Stimulated activated CD8-positive, alpha-beta memory T cell treated with anti-CD3 and anti-CD28 coated beads, Interleukin-12 subunit alpha, Interleukin-12 subunit beta, amount 100 ng/mL, for 24 hours (primary cell): ENCODE data around the gene JPH4.
"Not testable (repeated sequence)": the region's sequence is repeated elsewhere in the genome, so short reads cannot be mapped to it uniquely, and the experiment has no call there.

Experiments
- DNase-seq: peaks from one replicate; pipeline ENCODE4 v3.0.0-alpha.2; 2020; ENCODE audit errors: extremely low read depth

JPH4 gene

DNA sequence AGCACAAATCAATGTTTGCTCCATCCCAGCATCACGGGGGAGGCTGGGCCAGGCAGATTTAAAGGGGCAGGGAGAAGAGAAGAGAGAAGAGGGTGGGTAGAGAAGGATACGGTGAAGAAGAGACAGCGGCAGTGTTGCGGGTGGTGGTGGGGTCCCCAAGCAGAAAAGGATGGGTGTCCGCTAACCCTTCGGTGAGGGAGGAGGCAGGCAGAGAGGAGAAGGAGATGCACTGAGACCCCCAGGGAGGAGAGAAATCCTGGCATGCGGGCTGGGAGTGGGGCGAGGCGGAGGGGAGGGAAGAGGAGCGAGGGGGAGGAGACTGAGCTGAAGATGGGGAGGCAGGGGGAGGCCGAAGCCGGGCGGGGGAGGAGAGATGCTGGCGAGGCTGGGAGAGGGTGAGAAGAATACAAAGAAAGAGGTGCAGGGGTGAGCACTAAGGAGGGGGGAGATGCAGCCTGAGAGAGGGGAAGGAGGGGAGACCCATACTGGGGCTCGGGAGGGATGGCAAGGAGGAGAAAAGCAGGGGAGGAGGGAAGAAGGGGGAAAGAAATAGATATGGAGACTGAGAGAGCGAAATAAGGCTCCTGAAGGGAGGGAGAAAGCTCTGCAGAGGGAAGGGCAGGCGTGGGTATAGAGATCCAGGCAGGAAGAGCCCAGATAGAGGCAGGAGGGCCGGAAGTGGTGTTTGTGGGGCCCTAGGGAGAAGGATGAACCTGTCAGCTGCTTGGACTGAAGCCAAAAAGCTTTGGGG is at the start of gene JPH4:
Gene JPH4, minus strand, starts transcription at position 231 of the 751 bp plus-strand sequence. CDS start 1,337 bp downstream, outside the sequence.
- no peak for DNase-seq

DNA sequence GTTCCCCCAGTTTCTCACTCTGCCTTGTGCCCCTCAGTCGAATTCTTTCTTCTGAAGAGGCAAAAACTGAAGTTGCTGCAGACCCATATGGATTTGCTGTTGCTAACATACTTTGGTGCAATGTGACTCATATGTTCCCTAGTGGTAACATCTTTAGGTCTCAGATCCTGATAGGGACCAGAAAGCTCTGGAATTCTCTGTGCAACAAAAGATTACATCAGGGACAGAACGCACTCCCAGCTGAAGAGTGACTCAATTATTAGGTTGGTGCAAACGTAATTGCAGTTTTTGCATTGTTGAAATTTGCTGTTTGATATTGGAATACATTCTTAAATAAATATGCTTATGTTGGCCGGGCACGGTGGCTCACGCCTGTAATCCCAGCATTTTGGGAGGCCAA is 49.4 kb upstream of the JPH4 start:
- DNase-seq = no peak

DNA sequence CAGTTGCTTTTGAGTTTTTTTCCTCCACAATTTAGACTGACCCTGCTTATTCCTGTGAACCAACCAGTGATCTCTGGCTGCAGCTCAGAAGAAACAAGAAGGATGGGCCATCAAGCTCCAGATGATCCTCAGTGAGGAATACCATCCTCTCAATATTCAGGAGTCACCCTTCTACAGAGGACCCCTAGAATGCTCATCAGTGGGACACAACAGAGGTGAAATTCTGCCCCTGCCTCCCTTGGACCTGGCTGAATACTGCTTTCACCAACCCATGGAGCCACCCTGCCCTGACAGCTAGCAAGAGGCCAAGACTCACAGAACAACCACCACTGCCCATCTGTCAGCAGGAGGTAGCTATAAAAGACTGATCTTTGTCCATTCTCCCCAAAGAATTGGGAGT is 48.4 kb upstream of the JPH4 start:
- DNase-seq = no peak

DNA sequence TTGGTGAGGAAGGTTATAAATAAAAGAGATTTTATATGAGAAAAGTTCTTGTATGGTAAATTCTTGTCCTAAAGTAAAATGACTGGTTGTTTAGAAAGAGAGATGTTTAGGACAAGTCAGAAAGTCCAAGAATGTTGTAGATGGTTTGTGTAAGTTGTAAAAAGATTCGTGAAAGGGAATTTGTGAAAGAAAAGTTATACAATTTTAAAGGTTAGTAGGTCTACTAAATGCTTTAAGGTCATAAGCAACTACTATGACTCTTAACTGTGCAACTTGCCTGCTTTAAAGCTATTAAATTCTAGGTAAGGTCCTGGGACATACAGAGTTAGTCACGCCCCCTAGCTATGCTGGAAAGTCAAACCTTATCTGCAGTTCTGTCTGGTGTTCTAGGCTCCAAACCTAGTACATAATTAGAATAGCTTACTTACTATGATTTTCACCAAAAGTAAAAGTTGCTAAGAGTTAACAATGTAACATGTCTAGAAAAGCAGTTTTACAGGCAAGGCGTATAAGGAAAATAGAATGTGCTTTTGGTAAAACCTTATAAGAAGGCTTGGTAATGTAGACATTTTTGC is 46.3 kb upstream of the JPH4 start:
- DNase-seq = no peak

DNA sequence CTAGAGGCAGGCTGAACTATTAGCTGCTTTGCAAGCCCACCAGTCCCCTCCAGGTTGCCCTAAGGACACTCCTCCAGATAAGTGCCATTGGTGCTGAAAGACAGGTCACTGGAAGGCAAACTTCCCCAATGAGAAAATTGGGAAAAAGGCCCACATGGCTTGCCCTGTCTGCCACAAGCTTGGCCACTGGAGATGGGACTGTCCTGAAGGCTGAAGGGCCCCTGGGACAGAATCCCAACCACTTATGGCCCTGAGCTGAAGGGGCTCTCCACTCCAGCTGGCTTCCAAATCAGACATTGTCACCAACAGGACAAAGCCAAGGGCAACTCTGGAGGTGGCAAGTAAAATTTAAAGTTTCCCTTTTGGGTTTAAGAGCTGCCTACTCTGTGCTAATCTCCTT is 45.4 kb upstream of the JPH4 start:
- no peak for DNase-seq

DNA sequence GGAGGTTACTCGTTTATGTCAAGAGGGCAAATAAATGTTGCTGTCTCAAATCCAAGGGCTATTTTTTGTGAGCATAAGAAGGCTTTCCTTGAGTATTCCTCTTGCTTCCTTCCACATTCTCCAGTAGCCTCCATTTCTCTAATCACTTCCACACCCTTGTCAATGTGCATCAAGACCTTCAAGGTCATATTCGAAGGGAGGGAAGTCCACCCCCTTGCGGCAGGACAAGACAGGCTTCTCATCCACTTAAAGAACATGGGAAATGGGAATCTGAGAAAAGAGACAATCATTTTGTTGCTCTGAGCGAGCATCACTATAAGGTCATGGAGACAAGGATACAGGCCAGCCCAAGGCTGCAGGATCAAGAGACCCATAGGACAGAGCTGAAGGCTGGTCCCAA is 44.4 kb upstream of the JPH4 start:
- DNase-seq = no peak

DNA sequence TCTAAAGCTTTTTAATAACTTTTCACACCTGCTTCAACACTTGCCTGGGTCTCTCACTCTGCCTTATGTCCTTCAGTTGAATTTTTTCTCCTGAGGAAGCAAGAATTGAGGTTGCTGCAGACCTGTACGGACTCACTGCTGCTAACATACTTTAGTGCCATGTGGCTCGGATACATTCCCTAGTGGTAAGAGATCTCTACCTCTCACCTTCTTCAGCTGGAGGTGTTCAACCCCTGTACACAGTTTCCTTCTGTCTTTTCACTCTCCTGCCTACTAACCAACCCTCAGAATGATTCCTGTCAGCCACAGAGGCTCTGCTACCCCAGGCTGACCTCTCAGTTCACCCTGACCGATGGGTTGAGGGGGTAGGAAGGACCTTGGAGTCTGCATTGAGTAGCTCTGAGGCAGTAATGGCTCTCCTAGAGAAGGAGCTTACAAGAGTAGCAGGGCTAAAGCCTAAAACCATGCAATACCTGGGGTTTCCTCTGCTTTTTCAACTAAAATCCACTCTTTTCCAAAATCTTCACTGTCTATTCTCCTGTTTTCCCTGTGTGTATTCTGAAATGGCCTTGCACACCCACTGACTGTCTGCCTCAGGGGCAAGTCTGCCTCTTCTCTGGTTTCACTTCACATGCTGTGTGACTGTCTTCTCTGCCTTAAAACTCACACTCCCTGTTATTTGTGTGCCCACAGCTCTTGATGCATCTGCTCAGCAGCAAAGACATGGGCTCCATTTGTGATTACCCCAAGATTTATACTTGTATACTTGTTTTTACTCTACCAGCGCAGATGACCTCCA is 43.5 kb upstream of the JPH4 start:
- DNase-seq = no peak

DNA sequence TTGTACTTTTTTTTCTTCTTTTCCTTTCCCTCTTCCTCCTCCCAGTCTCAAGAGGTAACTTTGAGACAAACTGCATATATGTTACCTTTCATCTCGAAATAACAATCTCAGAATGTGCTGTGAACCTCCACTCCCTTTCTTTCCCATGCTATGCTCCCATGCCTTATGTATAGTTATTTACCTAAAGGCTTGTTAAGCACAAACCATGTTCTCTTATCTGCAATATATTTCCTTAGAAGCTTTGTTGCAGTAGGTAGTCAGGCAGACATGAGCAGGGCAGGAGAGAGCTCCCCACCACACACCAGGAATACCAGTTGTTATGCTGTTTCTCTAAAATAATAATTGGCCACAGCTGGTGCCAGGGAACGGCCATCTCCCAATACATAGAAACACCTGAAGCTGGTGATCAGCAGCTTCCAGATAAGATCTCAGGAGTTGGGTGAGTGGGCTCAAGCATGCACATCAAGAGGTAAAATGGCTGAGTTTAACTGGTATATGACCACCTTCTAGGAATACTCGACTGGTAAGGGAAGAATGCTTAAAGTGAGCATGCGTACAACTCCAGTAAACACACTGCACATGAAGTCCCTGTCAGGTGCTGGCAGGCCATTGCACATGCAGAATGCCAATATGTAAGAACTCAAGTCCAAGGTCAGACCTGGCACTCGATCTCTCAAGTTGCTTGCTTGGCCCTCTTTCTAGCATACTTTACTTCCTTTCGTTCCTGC is 42.8 kb upstream of the JPH4 start:
- DNase-seq = no peak

DNA sequence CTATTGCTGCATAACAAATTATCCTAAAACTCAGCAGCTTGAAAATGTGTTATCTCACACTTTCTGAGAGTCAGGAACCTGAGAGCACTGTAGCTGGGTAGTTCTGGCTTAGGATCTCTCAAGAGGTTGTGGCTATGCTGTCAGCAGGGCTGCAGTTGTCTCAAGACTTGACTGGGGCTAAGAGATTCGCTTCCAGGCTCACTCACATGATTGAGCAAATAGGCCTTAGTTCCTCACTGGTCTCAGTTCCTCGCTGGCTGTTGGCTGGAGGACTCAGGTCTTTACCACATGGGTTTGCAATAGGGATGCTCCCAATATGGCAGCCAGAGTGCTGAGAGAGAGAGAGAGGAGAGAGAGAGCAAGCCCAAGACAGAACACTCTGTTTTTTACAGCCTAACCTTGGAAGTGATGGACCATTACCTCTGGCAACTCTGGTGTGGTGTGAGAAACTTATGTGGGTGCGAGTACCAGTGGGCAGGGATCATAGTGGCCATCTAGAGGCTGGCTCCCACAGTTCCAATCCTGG is 41.6 kb upstream of the JPH4 start:
- DNase-seq = no peak

DNA sequence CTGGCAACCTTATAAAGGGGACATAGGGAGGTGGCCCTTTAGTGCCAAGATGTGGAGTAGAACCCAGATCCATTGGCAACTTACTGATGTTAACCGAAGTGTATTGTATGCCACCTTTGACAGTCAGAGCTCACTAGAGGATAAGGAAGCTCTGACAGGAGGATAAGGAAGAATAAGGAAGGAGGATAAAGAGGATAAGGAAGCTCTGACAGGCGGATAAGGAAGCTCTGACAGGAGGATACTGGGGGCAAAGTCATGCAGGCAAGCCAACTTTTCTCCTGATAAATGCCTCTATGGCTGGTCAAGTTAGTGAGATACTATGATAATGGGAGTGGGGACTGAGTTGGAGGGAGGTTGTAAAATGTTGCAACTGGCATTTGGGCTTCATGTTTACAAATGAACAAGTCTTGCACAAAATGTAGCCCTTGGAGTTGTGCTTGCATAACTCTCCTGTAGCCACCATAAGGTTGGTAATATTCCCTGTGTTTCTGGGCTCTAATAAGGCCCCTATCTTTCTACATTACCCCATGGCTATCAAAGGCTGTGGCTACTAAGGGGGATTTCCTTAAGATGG is 39.9 kb upstream of the JPH4 start:
- DNase-seq = no peak

DNA sequence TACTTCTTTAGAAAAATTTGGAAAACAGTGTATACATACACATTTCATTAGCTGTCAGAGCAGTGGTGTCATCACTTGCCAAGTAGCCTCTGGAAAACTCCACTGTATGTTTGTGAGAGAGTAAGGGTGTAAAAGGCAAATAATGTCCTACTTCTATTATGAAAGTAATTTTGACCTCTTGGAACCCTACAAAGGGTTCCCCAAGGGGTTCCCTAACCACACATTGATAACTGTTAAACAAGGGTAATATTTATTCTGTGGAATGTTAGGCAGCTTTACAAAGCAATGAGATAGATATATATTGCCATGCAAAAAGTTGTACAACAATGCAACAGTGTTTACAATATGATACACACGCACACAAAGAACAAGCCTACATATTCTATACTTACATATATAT is 38.9 kb upstream of the JPH4 start:
- no peak for DNase-seq

DNA sequence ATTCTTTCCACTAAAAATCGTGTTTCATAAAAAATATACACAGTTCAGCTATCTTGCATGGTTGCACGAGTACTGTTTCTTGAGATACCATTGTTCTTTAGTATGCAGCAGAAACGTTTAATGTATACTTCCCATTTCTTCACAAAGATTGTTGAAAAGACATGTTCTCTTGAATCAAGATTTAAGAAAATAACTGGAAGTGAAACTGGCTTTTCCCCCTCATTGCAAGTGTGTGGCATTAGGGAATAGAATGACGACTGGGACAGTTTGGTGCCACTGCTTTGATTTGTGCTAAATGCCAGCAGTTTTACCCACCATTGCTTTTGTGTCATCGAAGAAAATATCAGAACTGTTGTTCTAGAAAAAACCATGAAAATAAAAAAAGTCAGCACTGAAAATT is 37.3 kb upstream of the JPH4 start:
- no peak for DNase-seq

DNA sequence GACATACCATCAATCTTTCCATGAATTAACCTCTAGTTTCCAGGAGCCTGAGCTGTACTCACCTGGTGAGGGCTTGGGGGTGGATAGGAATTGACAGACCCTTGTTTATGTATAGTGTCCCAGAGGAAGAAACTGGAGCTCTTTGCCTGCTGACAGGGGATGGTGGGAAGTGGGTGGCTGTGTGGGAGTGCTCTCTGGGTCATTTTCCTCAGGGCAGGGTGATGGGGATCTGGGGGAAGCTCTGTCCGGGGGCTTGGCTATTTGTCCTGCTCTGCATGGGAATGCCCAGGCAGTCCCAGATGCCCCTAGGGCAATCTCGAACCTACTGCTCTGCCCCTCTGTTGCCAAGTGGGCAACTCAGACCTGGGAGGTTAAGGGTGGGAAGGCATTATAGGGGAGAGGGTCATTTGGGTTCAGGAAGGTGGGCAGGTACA is 35.8 kb upstream of the JPH4 start:
- no peak for DNase-seq

DNA sequence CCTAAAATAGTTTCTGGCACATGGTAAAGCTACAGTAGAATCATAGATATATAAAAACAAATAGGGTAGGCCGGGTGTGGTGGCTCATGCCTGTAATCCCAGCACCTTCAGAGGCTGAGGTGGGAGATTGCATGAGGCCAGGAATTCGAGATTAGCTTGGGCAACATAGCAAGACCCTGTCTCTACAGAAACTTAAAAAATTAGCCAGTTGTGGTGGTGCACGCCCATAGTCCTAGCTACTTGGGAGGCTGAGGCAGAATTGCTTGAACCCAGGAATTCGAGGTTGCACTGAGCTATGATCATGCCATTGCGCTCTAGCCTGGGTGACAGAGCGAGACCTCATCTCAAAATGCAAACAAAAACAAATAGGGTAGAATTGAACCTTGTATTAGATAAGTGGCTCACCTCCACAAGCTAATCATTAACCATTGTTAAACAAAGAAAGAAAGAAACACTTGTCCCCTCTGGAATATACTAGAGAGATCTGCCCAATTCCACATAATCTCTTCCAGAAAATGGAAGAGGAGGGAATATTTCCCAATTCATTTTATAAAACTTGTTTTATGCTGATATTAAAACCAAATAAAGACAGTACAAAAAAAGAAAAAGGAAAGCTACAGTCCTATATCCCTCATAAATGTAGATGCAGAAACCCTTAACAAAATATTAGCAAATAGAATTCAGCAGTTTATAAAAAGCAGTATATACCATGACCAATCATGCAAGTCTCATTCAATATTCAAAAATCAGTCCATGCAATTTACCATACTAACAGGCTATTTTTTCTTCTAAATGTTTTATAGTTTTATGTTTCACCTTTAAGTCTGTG is 34.9 kb upstream of the JPH4 start:
- DNase-seq = no peak

DNA sequence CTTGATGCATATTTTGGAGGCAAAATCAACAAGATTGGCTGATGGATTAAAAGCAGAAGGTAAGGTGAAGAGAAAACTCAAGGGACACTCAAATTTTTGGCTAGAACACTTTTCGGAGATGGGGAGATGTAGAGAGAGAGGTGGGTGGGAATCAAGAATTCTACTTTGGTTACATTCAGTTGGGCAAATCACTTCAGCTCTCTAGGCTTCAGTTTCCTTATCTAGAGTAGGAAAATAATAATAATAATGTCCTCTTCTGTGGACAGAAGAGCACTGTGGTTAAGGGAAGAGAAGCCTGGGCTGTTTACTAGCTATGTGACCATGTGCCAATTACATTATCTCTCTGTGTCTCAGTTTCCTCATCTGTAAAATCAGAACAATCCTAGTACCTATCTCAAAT is 34.2 kb upstream of the JPH4 start:
- DNase-seq = no peak

DNA sequence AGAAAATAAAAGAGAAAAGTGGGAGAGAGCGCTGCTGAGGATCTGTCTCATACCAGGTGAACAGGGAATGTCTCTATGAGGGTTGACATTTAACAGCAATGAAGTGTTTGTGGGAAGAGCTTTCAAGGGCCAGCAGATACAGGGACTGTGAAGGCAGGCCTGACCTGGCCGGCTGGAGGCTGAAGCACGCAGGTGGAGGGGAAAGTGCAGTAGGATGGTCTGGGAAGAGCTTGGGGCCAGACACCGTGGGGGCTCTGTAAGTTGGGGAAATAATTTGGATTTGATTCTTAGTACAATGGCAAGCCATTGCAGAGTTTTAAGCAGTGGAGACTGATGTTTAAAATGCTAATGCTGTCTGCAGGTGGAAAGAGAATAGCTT is 33.8 kb upstream of the JPH4 start:
- DNase-seq = no peak

DNA sequence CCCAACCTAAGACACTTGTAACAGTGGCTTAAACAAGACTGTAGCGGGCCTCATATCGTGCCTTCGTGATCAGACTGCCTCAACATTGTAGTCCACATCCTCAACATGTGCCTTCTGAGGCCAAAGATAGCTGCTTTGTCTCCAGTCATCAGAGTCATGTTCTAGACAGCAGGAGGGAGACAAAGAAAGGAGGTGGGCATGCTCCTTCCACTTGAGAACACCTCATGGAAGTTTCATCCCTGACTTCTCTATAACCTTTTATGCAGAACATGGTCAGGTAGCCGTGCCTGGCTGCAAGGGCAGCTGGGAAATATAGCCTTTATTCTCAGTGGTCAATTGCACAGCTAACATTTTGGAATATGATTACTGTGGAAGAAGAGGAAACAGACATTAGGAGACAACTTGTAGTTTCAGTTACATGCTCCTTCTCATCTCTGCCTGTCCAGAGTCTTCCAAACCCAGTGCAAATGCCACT is 32.3 kb upstream of the JPH4 start:
- DNase-seq = no peak

DNA sequence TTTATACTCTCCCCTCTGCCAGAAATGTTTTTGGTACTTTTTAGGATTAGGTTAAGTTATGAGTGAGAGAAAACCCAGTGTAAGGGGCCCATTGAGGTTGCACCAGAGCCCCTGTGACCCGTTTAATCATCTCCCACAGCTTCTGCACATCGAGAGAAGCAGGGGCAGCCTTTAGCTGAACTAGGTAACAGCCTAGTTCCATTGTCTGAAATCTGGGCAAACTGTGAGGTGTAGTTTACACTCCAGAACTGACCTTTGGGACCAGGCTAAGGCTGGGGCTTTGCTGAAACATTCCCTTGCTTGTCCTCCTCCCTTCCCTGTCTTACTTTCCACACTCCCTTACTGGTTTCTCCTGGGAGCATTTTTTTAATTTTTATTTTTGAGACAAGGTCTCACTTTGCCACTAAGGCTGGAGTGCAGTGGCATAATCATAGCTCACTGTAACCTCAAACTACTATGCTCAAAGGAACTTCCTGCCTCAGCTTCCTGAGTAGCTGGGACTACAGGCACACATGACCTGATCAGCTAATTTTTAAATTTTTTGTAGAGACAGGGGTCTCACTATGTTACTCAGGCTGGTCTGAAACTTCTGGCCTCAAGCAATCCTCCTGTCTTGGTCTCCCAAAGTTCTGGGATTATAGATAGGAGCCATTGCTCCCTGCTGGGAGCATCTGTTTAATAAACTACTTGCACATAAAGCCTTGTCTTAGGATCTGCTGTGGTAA is 31.7 kb upstream of the JPH4 start:
- DNase-seq = no peak

DNA sequence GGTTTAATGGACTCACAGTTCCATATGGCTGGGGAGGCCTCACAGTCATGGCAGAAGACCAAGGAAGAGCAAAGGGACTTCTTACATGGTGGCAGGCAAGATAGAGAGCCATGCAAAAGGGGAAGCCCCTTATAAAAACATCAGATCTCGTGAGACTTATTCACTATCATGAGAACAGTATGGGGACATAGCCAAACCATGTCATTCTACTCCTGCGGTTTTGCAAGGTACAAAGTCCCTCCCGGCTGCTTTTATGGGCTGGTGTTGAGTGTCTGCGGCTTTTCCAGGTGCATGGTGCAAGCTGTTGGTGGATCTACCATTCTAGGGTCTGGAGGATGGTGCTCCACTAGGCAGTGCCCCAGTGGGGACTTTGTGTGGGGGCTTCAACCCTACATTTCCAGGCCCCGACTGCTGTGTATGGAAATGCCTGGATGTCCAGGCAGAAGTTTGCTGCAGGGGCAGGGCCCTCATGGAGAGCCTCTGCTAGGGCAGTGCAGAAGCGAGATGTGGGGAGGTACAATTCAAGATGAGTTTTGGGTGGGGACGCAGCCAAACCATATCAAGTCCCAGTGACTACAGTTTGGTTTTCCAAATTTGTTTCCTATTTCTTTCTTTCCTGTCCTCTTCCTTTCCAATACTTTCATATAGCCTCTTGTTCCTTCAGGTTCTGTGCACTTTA is 31.0 kb upstream of the JPH4 start:
- not testable (repeated sequence) for DNase-seq
